HG03045 (cell line): ENCODE measurements around the gene NCF4.
A peak's percentile ranks its signal among the peaks of the same experiment; 100 is the strongest.

ENCODE experiments used
- ATAC-seq: cut with Tn5 transposase; IDR thresholded peaks from one replicate; pipeline ENCODE4 v1.9.1; 2021; ENCODE audit warnings: mild to moderate bottlenecking, moderate library complexity; ENCODE audit not compliant: unreplicated experiment

Gene NCF4

DNA sequence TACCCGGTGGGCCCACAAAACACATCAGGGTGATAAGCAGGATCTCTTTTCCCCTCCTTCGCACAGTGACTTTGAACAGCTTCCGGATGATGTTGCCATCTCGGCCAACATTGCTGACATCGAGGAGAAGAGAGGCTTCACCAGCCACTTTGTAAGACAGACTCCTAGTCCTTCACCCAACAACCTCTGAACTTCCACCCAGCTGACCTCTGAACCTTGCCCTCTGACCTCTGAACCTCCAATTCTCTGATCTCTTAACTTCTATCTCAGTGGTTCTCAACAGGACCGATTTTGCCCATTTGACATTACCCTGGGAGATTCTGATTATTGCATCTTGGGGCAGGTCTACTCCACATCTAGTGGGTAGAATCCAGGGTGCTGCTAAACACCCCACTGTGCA, 3.2 kb downstream of the NCF4 start:
- no peak for ATAC-seq

DNA sequence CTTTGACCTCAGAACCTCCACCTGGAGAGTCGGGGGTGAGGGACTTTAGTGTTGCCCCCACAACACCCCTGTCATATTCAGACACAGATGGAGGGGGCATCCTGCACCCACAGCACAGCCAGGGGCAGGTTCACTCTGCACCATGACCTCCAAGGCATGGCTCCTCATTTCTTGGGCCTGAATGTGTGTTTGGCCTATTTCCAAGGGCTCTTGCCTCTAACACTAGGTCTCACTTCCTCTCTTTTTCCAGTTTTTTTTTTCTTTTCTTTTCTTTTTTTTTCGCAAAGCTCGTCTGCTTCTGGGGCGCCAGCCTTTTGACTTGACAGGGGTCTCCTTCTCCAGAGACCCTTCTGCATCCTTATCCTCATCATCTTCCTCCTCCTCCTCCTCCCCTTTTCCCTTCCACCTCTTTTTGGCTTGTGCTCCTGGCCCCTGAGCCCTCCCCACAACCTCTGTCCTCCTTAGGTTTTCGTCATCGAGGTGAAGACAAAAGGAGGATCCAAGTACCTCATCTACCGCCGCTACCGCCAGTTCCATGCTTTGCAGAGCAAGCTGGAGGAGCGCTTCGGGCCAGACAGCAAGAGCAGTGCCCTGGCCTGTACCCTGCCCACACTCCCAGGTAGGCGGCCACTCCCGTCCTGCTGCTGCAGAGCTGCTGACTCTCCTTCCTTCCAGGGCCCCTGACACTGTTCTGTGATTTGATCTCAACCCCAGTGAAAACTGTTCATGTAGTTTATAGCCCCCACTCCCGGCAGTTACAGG, 3.8 kb downstream of the NCF4 start:
- no peak for ATAC-seq

GRCh38 chr22:36865346-36865745, 4.5 kb downstream of the NCF4 start:
- ATAC-seq = no peak

DNA sequence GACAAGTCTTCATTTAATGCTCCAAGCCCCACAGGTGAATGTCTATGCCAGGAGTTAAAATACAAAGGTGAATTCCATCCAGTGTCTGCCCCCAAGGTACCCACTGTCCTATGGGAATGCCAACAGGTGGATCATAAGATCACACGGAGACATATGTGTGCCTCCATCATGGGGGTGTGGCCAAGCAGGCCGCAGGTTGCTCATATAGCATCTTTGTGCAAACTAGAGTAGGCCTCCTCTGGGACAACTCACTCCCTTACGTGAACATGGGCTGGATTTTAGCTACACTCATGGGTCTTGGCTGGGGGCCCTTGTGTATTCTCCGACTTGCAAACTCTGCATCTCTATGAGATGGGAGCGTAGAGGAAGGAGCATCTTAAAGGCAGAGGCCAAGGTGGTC, 6.9 kb downstream of the NCF4 start:
- no peak for ATAC-seq

- ATAC-seq = no peak
These were observed 7.9 kb downstream of the NCF4 start for GRCh38 chr22:36868546-36869181.

DNA sequence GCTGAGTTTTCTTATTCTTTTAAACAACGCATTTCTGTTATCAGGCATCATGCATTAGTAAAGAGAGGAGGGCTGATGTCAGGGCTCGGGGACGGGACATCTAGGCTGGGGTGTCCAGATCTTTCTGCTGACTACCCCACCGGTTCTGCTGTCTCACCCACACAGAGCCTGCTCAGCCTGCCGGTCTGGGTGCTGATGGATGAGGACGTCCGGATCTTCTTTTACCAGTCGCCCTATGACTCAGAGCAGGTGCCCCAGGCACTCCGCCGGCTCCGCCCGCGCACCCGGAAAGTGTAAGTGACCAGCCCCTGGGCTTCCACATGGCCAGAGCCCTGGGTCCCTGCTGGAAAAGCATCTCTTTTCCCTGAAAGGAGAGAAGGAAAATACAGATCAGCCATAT, 9.4 kb downstream of the NCF4 start:
- ATAC-seq = no peak

DNA sequence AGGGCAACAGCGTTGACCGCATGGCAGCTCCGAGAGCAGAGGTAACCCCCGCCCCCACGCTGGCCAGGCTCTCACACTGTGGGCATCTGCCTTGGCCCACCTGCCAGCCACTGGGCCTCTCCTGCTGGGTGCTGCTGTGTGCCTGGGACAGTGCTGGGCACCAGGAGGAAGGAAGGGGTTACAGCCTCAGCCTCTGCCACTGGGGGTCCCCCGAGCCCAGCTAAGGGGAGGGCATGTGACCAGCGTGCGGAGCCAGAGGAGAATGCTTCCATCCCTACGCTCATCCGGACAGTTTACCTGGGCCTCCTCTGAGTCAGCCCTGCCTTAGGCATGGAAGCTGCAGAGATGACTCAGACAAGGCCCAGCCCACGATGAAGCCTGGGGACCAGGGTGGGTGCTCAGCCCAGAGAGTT, 10.9 kb downstream of the NCF4 start:
- ATAC-seq = no peak

DNA sequence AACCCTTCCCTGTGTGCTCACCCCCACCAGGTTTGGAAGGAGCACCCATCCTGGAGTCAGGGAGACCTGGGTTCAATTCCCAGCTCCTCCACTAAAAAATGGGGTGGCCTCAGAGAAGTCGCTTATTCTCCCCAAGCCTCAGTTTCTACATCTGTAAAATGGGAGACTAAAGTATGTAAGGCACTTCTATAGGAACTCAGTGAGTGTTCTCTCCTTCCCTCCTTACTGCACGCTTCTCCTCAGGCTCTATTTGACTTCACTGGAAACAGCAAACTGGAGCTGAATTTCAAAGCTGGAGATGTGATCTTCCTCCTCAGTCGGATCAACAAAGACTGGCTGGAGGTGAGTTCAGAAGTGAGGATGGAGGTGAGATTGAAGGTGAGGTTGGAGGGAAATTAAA, 11.3 kb downstream of the NCF4 start:
- ATAC-seq = no peak

DNA sequence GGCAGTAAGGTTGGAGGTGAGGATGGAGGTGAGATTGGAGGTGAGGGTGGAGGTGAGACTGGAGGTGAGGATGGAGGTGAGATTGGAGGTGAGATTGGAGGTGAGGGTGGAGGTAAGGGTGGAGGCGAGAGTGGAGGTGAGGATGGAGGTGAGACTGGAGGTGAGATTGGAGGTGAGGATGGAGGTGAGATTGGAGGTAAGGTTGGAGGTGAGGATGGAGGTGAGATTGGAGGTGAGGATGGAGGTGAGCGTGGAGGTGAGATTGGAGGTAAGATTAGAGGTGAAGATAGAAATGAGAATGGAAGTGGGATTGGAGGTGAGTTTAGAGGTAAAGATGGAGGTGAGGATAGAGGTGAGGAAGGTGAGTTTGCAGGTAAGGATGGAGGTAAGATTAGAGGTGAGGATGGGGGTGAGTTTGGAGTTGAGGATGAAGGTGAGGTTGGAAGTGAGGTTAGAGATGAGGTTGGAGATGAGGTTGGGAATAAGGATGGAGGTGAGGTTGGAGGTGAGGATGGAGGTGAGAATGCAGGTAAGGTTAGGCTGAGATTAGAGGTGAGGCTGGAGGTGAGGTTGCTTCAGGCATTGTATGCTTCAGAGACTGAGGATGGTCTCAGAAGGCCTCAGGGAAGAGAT, 12.2 kb downstream of the NCF4 start:
- no peak for ATAC-seq

DNA sequence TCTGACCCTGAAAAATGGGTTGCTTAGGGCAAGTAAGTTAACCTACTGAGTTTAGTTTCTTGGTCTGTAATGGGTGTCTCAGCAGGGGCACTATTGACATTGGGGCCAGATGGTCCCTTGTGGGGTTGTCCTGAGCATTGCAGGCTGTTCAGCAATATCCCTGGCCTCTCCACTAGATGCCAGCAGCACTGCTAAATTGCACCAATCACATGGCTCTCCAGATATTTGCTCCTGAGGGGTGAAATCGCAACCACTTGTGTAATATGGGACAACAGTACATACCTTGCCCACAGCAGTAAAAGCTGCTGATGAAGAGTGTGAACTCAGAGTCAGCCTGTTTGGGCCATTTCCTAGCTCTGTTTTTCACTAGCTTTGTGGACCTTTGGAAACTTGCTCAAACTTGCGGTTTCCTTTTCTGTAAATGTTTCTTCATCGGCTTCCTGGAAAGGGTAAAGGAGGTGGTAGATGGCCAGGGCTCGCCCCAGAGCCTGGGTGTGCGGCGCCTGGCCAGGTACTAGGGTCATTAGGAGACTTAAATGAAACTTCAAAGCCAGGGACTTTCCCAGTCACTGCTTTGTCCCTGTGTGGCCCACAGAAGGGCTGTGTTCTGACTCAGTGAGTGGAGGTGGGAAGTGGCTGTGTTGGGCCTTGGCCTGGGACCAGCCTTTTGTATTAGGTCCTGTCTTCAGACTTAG, 13.0 kb downstream of the NCF4 start:
- ATAC-seq = peak; percentile 76

- no peak for ATAC-seq
These were observed 13.5 kb downstream of the NCF4 start for GRCh38 chr22:36874309-36874696.

DNA sequence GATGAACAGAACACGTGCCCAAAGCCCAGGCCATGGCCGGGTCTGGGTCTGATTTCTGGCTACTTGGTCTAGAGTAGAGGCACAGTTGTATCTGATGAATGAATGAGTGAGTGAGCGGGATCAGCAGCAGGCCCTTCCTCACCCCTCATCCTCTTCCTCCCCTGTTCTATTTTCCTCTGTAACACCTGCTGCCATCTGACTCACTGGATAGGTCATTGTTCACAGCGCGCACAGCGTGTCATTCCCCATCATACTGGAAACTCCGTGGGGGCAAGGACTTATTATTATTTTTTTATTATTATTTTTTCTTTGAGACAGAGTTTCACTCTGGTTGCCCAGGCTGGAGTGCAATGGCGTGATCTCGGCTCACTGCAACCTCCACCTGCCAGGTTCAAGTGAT, 13.9 kb downstream of the NCF4 start:
- no peak for ATAC-seq

DNA sequence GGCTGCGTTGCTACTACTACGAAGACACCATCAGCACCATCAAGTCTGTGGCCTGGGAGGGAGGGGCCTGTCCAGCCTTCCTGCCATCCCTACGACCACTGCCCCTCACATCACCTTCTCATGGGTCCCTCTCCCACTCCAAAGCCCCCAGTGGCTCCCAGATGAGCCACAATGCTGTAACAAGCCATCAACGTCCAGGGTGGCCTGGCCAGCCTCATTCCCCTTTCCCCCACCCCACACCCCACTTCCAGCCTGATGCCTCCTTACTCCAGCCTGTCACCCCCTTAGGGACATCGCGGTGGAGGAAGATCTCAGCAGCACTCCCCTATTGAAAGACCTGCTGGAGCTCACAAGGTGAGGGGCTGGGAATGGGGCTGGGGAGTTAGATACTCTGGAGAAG, 14.9 kb downstream of the NCF4 start:
- ATAC-seq = no peak

DNA sequence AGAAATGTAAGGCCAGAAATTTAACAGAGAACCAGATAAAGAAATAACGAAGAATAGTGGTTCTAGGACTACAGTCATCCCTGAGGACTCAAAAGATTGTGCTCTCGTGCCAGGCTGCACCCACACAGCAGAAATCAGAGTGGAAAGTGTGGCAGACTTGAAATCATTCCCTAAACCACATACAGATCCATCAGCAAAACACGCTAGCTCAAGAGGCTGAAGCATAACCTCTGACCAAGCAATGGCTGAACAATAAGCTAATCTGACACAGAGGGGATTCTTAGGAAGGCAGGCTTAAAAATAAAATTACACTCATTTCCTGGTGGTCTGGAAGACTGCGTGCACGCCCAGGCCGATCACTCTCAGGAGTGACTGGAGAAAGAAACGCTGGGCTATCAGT, 19.0 kb downstream of the NCF4 start:
- ATAC-seq = no peak

DNA sequence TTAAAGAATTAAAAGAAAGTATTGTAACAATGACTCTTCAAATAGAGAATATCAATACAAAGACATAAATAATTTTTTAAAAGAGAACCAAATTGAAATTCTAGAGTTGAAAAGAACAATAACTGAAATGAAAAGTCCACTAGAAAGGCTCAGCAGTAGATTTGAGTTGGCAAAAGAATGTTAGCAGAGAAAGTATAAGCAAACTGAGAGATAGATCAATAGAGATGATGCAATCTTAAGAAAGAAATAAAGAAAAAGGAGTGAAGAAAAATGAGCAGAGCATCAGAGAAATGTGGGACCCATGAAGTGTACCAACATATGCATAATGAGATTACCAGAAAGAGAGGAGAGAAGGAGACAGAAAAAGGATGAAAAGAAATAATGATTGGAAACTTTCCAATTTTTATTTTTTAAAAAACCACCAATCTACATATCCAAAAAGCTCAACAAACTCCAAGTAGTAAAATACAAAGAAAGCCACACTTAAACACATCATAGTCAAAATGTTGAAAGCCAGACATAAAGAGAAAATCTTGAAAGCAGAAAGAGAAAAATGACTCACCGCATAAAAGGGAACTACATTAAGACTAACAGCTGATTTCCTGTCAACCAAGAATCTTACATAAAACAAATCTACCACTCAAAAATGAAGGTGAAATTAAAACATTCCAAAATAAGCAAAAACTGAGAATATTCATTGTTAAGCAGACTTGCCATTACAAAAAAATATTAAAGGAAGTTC, 20.9 kb downstream of the NCF4 start:
- ATAC-seq = no peak

- ATAC-seq = no peak
These were observed 23.7 kb downstream of the NCF4 start for GRCh38 chr22:36884349-36885158.

GRCh38 chr22:36885474-36885873, 24.7 kb downstream of the NCF4 start:
- no peak for ATAC-seq

- ATAC-seq = no peak
These were observed 25.2 kb downstream of the NCF4 start for GRCh38 chr22:36886016-36886415.

DNA sequence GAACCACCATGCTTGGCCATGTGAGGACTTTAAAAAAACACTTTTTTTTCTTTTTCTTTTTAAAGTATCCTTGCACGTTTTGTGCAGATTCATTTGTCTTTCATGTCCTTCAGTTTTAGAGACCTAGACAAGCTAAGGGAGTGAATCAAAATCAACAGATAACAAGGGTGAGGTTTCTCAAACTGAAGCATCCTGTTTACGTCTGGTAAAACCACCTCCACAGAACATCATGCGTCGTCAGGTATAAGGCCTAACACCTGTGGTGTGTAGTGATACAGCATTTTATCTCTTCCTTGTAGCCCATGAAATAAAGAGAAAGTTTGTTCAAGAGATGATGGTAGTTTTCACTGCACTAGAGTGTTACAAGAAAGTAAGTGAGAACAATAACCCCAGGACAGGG, 26.4 kb downstream of the NCF4 start:
- no peak for ATAC-seq

- no peak for ATAC-seq
These were observed 30.8 kb downstream of the NCF4 start for GRCh38 chr22:36891646-36892045.
